Measurements from ENCODE around the gene HEBP2. TPM values are rescaled to one million over a fixed set of nuclear protein-coding genes. Genes with fewer than 3 reads are reported as not detected.

The HEBP2 gene
- total RNA-seq, 1 experiment from 2014 or later = 58.9 TPM

GRCh38 chr6:138440758-138441357, 36.8 kb downstream of the HEBP2 start:
- H3K36me3 ChIP-seq (ENCODE audit: low read depth, low read length) = no peaks in the 10 kb centered on the region
- CTCF ChIA-PET = no interaction called here
- POLR2A ChIA-PET (ENCODE audit: unreplicated experiment) = no interaction called here

GRCh38 chr6:138441965-138442364, 37.9 kb downstream of the HEBP2 start:
- Histone ChIP-seq H3K27me3 (ENCODE audit: low read length) (no peaks in the 10 kb centered on the region), H3F3A (ENCODE audit: low read length, unreplicated experiment) (no peaks in the 10 kb centered on the region), H3K9me3 (ENCODE audit: low read length) (no peaks in the 10 kb centered on the region), H3K4me3 (ENCODE audit: low read length) (no peak overlapping the region), H3K4me1 (ENCODE audit: insufficient read depth, low read length) (no peaks in the 10 kb centered on the region), H3K9ac (ENCODE audit: low read length) (no peak overlapping the region), H3K27ac (ENCODE audit: low read length) (no peak overlapping the region), H4K20me1 (ENCODE audit: low read length) (no peaks in the 10 kb centered on the region), H3K36me3 (ENCODE audit: low read depth, low read length) (no peaks in the 10 kb centered on the region), H3K9me2 (replicated peaks; ENCODE audit: low read length) (no peaks in the 10 kb centered on the region), H3K4me2 (ENCODE audit: low read length) (no peak overlapping the region), H3K79me2 (ENCODE audit: low read length) (no peaks in the 10 kb centered on the region), H2AFZ (ENCODE audit: low read length) (no peak overlapping the region)
- POLR2A ChIA-PET (ENCODE audit: unreplicated experiment) = no interaction called here
- intact Hi-C loops (cut with micrococcal nuclease) = no loop called here
- CTCF ChIA-PET = no interaction called here
- no TSS peak for BruUV-seq (replicated peaks)
- ATAC-seq = no peak
- DNase-seq = no peak
- TF ChIP-seq EZH2phosphoT487 (IDR thresholded peaks at IDR 0.05; ENCODE audit: borderline replicate concordance, low read length) (no peak), EZH2 (IDR thresholded peaks at IDR 0.05; ENCODE audit: low read length, unreplicated experiment) (no peak)
- TF ChIP-seq, protein P1, sequence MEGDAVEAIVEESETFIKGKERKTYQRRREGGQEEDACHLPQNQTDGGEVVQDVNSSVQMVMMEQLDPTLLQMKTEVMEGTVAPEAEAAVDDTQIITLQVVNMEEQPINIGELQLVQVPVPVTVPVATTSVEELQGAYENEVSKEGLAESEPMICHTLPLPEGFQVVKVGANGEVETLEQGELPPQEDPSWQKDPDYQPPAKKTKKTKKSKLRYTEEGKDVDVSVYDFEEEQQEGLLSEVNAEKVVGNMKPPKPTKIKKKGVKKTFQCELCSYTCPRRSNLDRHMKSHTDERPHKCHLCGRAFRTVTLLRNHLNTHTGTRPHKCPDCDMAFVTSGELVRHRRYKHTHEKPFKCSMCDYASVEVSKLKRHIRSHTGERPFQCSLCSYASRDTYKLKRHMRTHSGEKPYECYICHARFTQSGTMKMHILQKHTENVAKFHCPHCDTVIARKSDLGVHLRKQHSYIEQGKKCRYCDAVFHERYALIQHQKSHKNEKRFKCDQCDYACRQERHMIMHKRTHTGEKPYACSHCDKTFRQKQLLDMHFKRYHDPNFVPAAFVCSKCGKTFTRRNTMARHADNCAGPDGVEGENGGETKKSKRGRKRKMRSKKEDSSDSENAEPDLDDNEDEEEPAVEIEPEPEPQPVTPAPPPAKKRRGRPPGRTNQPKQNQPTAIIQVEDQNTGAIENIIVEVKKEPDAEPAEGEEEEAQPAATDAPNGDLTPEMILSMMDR (conservative IDR thresholded peaks at IDR 0.05; ENCODE audit: low read depth, low read length) = no peak

More at GRCh38 chr6:138440758-138441357, 36.8 kb downstream of the HEBP2 start:
- BruUV-seq (replicated peaks) = no TSS peak
- H3K27ac ChIP-seq (ENCODE audit: low read length) = no peak overlapping the region
- H3K4me2 ChIP-seq (ENCODE audit: low read length) = no peak overlapping the region
- no peak overlapping the region for H2AFZ ChIP-seq (ENCODE audit: low read length)
- no peaks in the 10 kb centered on the region for H3K79me2 ChIP-seq (ENCODE audit: low read length)
- H3K4me1 ChIP-seq (ENCODE audit: insufficient read depth, low read length) = no peaks in the 10 kb centered on the region
- ATAC-seq (no peak), DNase-seq (no peak)
- intact Hi-C loops (cut with micrococcal nuclease) = no loop called here
- H4K20me1 ChIP-seq (ENCODE audit: low read length) = no peaks in the 10 kb centered on the region
- H3K9ac ChIP-seq (ENCODE audit: low read length) = no peak overlapping the region
- H3K27me3 ChIP-seq (ENCODE audit: low read length) = no peaks in the 10 kb centered on the region
- no peaks in the 10 kb centered on the region for H3K9me3 ChIP-seq (ENCODE audit: low read length)
- no peak overlapping the region for H3K4me3 ChIP-seq (ENCODE audit: low read length)
- no peaks in the 10 kb centered on the region for H3K9me2 ChIP-seq (replicated peaks; ENCODE audit: low read length)
- TF ChIP-seq, protein P1 (conservative IDR thresholded peaks at IDR 0.05; ENCODE audit: low read depth, low read length) = no peak
- no peak for TF ChIP-seq EZH2phosphoT487 (IDR thresholded peaks at IDR 0.05; ENCODE audit: borderline replicate concordance, low read length)
- TF ChIP-seq EZH2 (IDR thresholded peaks at IDR 0.05; ENCODE audit: low read length, unreplicated experiment) = no peak
- no peaks in the 10 kb centered on the region for H3F3A ChIP-seq (ENCODE audit: low read length, unreplicated experiment)

GRCh38 chr6:138442663-138443062, 38.6 kb downstream of the HEBP2 start:
- no TSS peak for BruUV-seq (replicated peaks)
- TF ChIP-seq, protein P1 (conservative IDR thresholded peaks at IDR 0.05; ENCODE audit: low read depth, low read length) = no peak
- TF ChIP-seq EZH2phosphoT487 (IDR thresholded peaks at IDR 0.05; ENCODE audit: borderline replicate concordance, low read length) (no peak), EZH2 (IDR thresholded peaks at IDR 0.05; ENCODE audit: low read length, unreplicated experiment) (no peak)
- intact Hi-C loops (cut with micrococcal nuclease) = no loop called here
- DNase-seq (no peak), ATAC-seq (no peak)
- Histone ChIP-seq H3K4me1 (ENCODE audit: insufficient read depth, low read length) (no peaks in the 10 kb centered on the region), H3K79me2 (ENCODE audit: low read length) (no peaks in the 10 kb centered on the region), H3K4me2 (ENCODE audit: low read length) (no peak overlapping the region), H3K27ac (ENCODE audit: low read length) (no peak overlapping the region), H3K36me3 (ENCODE audit: low read depth, low read length) (no peaks in the 10 kb centered on the region), H3K9me2 (replicated peaks; ENCODE audit: low read length) (no peaks in the 10 kb centered on the region), H3K9me3 (ENCODE audit: low read length) (no peaks in the 10 kb centered on the region), H3K9ac (ENCODE audit: low read length) (no peak overlapping the region), H3F3A (ENCODE audit: low read length, unreplicated experiment) (no peaks in the 10 kb centered on the region), H4K20me1 (ENCODE audit: low read length) (no peaks in the 10 kb centered on the region), H3K4me3 (ENCODE audit: low read length) (no peak overlapping the region), H3K27me3 (ENCODE audit: low read length) (no peaks in the 10 kb centered on the region), H2AFZ (ENCODE audit: low read length) (no peak overlapping the region)
- ChIA-PET CTCF (no interaction called here), POLR2A (ENCODE audit: unreplicated experiment) (no interaction called here)
